HG03103 (cell line): ENCODE results near the gene MSANTD1.

Source experiments
- ATAC-seq: cut with Tn5 transposase; IDR thresholded peaks from one replicate; pipeline ENCODE4 v1.9.1; 2021; ENCODE audit warnings: low read depth; ENCODE audit not compliant: unreplicated experiment

Gene MSANTD1

GRCh38 chr4:3286335-3287175, 37.6 kb downstream of the MSANTD1 start:
- ATAC-seq = peak; percentile 4

- no peak for ATAC-seq
Measured at GRCh38 chr4:3287271-3287971, 38.5 kb downstream of the MSANTD1 start.

GRCh38 chr4:3287972-3288570, 39.1 kb downstream of the MSANTD1 start:
- ATAC-seq = no peak

GRCh38 chr4:3288571-3289094, 39.7 kb downstream of the MSANTD1 start:
- no peak for ATAC-seq

GRCh38 chr4:3290476-3290875, 41.5 kb downstream of the MSANTD1 start:
- no peak for ATAC-seq

- no peak for ATAC-seq
Measured at GRCh38 chr4:3290889-3291321, 41.9 kb downstream of the MSANTD1 start.

- ATAC-seq = no peak
Measured at GRCh38 chr4:3291411-3291968, 42.5 kb downstream of the MSANTD1 start.

- peak; percentile 6 for ATAC-seq
Measured at GRCh38 chr4:3291969-3292570, 43.1 kb downstream of the MSANTD1 start.

GRCh38 chr4:3292571-3293400, 43.8 kb downstream of the MSANTD1 start, which contains the start of gene RGS12:
RGS12 (plus strand) TSS chr4:3293021; CDS start chr4:3316171, 23,150 bp downstream.
- peak; percentile 72 for ATAC-seq

- ATAC-seq = no peak
Measured at GRCh38 chr4:3293401-3294391, 44.7 kb downstream of the MSANTD1 start.

GRCh38 chr4:3294401-3295241, 45.7 kb downstream of the MSANTD1 start:
- ATAC-seq = no peak

GRCh38 chr4:3295837-3296624, 47.1 kb downstream of the MSANTD1 start:
- ATAC-seq = no peak

- ATAC-seq = no peak
Measured at GRCh38 chr4:3296651-3297050, 47.7 kb downstream of the MSANTD1 start.

GRCh38 chr4:3297066-3297859, 48.3 kb downstream of the MSANTD1 start:
- no peak for ATAC-seq

GRCh38 chr4:3299122-3299975, 50.4 kb downstream of the MSANTD1 start:
- no peak for ATAC-seq
